ENCODE results near the gene TPPP3. TPM values are rescaled to one million over a fixed set of nuclear protein-coding genes. Genes with fewer than 3 reads are reported as not detected.
A peak's percentile ranks its signal among the peaks of the same experiment; 100 is the strongest.

TPPP3 gene
- total RNA-seq: 100 to 1,000 TPM in 4 of 6 donors, 10 to 100 TPM in 2; 40.0 to 167 (median 112) TPM

GRCh38 chr16:67393111-67393787 lies at the start of gene TPPP3:
TPPP3 (minus strand) TSS chr16:67393498; CDS start chr16:67391111, 2,387 bp downstream.
- Histone ChIP-seq H3K4me3 (peak within 1 kb of the TSS in 3 of 4 donors; percentile 37 to 65 (median 51)), H3K4me1 (peaks cover 47 to 76% (median 63%) of the 10 kb centered on the region in 4 donors), H3K27ac (peak within 1 kb of the TSS; percentile 65 to 76 (median 68)), H3K27me3 (peaks cover 0 to 13% (median 2%) of the 10 kb centered on the region in 4 donors), H3K9me3 (no peaks in the 10 kb centered on the region), H3K36me3 (no peaks in the 10 kb centered on the region)
- TF ChIP-seq POLR2AphosphoS5 (IDR thresholded peaks at IDR 0.05): peak in 1 of 2 donors; percentile 57
- peak in 2 of 4 donors; percentile 33 to 48 for TF ChIP-seq POLR2A (IDR thresholded peaks at IDR 0.05)
- TF ChIP-seq CTCF (IDR thresholded peaks at IDR 0.05): peak; percentile 67 to 93 (median 84)
- peak in 1 of 4 donors; percentile 3 for TF ChIP-seq EP300 (IDR thresholded peaks at IDR 0.05)
- ATAC-seq (ENCODE audit: low FRiP score in 2 of 2): peak; percentile 81 to 83
- DNase-seq: peak; percentile 89 to 97
- WGBS, 2 donors: 12% methylated on average over 40 of the region's 56 CpGs; no CpG with 5 or more reads in 1 of the 2 donors

GRCh38 chr16:67442581-67443255 lies 49.4 kb upstream of the TPPP3 start:
- ATAC-seq (ENCODE audit: low FRiP score in 2 of 2) (no peak), DNase-seq (no peak)
- Histone ChIP-seq H3K4me1 (peaks cover 36 to 65% (median 53%) of the 10 kb centered on the region in 4 donors), H3K4me3 (no peak overlapping the region), H3K27ac (peak overlapping the region; percentile 5 to 62 (median 34)), H3K9me3 (no peaks in the 10 kb centered on the region), H3K27me3 (no peaks in the 10 kb centered on the region), H3K36me3 (peaks cover 11 to 74% (median 59%) of the 10 kb centered on the region in 4 donors)
- no peak for TF ChIP-seq POLR2A (IDR thresholded peaks at IDR 0.05)
- TF ChIP-seq POLR2AphosphoS5 (IDR thresholded peaks at IDR 0.05): no peak
- no peak for TF ChIP-seq EP300 (IDR thresholded peaks at IDR 0.05)
- no peak for TF ChIP-seq CTCF (IDR thresholded peaks at IDR 0.05)
- WGBS, 2 donors: 85 to 89% methylated on average over 4 to 8 of the region's 13 CpGs

- ATAC-seq (ENCODE audit: low FRiP score in 2 of 2) (no peak), DNase-seq (peak in 1 of 2 donors; percentile 55)
- 58 to 81% methylated on average over 5 of the region's 5 CpGs for WGBS, 2 donors
- TF ChIP-seq EP300 (IDR thresholded peaks at IDR 0.05): no peak
- TF ChIP-seq CTCF (IDR thresholded peaks at IDR 0.05): no peak
- peak; percentile 25 to 38 for TF ChIP-seq POLR2AphosphoS5 (IDR thresholded peaks at IDR 0.05)
- TF ChIP-seq POLR2A (IDR thresholded peaks at IDR 0.05): no peak
- no peak overlapping the region for H3K4me3 ChIP-seq
- no peaks in the 10 kb centered on the region for H3K27me3 ChIP-seq
- H3K9me3 ChIP-seq: no peaks in the 10 kb centered on the region
- peaks cover 11 to 82% (median 63%) of the 10 kb centered on the region in 4 donors for H3K36me3 ChIP-seq
- H3K27ac ChIP-seq: peak overlapping the region in 3 of 4 donors; percentile 8 to 62 (median 26)
- peaks cover 28 to 57% (median 46%) of the 10 kb centered on the region in 4 donors for H3K4me1 ChIP-seq
These were observed 48.6 kb upstream of the TPPP3 start for GRCh38 chr16:67441907-67442306.

GRCh38 chr16:67441271-67441753 lies 48.0 kb upstream of the TPPP3 start:
- H3K27ac ChIP-seq: peak overlapping the region; percentile 8 to 62 (median 18)
- WGBS, 2 donors: 67% methylated on average over 8 to 17 of the region's 17 CpGs
- no peaks in the 10 kb centered on the region for H3K9me3 ChIP-seq
- DNase-seq: peak; percentile 88 to 91
- peak in 1 of 2 donors; percentile 85 for ATAC-seq (ENCODE audit: low FRiP score in 2 of 2)
- H3K27me3 ChIP-seq: no peaks in the 10 kb centered on the region
- TF ChIP-seq POLR2A (IDR thresholded peaks at IDR 0.05): no peak
- TF ChIP-seq CTCF (IDR thresholded peaks at IDR 0.05): no peak
- TF ChIP-seq EP300 (IDR thresholded peaks at IDR 0.05): peak in 1 of 4 donors; percentile 18
- peak in 1 of 2 donors; percentile 11 for TF ChIP-seq POLR2AphosphoS5 (IDR thresholded peaks at IDR 0.05)
- peaks cover 22 to 51% (median 40%) of the 10 kb centered on the region in 4 donors for H3K4me1 ChIP-seq
- peaks cover 11 to 88% (median 68%) of the 10 kb centered on the region in 4 donors for H3K36me3 ChIP-seq
- H3K4me3 ChIP-seq: no peak overlapping the region
